ENCODE data around the gene CRY1.

Gene CRY1

GRCh38 chr12:106994579-106995220 lies 98.6 kb downstream of the CRY1 start:
- no peak overlapping the region for H3K9ac ChIP-seq (ENCODE audit: low read depth, low read length)
- peak overlapping the region; percentile 28 for H3K4me2 ChIP-seq (ENCODE audit: low read length)
- H3K36me3 ChIP-seq (ENCODE audit: insufficient read depth, low read length) = peaks cover 4% of the 10 kb centered on the region
- no peak overlapping the region for H3K4me3 ChIP-seq (ENCODE audit: low read length)
- peaks cover 6% of the 10 kb centered on the region for H3K4me1 ChIP-seq (ENCODE audit: control insufficient read depth, insufficient read depth, low read length)
- no peaks in the 10 kb centered on the region for H3K9me3 ChIP-seq (replicated peaks; ENCODE audit: low read length)
- no peaks in the 10 kb centered on the region for H3K27me3 ChIP-seq (ENCODE audit: control insufficient read depth, insufficient read depth, low read length)

- no peaks in the 10 kb centered on the region for H3K9me3 ChIP-seq (replicated peaks; ENCODE audit: low read length)
- no peak overlapping the region for H3K9ac ChIP-seq (ENCODE audit: low read depth, low read length)
- H3K27me3 ChIP-seq (ENCODE audit: control insufficient read depth, insufficient read depth, low read length) = no peaks in the 10 kb centered on the region
- H3K36me3 ChIP-seq (ENCODE audit: insufficient read depth, low read length) = peaks cover 9% of the 10 kb centered on the region
- no peak overlapping the region for H3K4me3 ChIP-seq (ENCODE audit: low read length)
- H3K4me2 ChIP-seq (ENCODE audit: low read length) = peak overlapping the region; percentile 75
- peaks cover 15% of the 10 kb centered on the region for H3K4me1 ChIP-seq (ENCODE audit: control insufficient read depth, insufficient read depth, low read length)
Observed at GRCh38 chr12:106987846-106988245, 105.5 kb downstream of the CRY1 start.

- Histone ChIP-seq H3K9ac (ENCODE audit: low read depth, low read length) (peak within 1 kb of the TSS; percentile 92), H3K4me2 (ENCODE audit: low read length) (peak within 1 kb of the TSS; percentile 75), H3K4me1 (ENCODE audit: control insufficient read depth, insufficient read depth, low read length) (peaks cover 19% of the 10 kb centered on the region), H3K36me3 (ENCODE audit: insufficient read depth, low read length) (peaks cover 9% of the 10 kb centered on the region), H3K27me3 (ENCODE audit: control insufficient read depth, insufficient read depth, low read length) (no peaks in the 10 kb centered on the region), H3K9me3 (replicated peaks; ENCODE audit: low read length) (no peaks in the 10 kb centered on the region), H3K4me3 (ENCODE audit: low read length) (peak within 1 kb of the TSS; percentile 86)
Observed at GRCh38 chr12:106986625-106987389, 106.5 kb downstream of the CRY1 start, which contains the start of gene MTERF2. MTERF2 (minus strand) TSS chr12:106987146; CDS start chr12:106978714, 8,432 bp downstream.

- Histone ChIP-seq H3K4me2 (ENCODE audit: low read length) (peak overlapping the region; percentile 75), H3K9me3 (replicated peaks; ENCODE audit: low read length) (no peaks in the 10 kb centered on the region), H3K9ac (ENCODE audit: low read depth, low read length) (peak overlapping the region; percentile 92), H3K27me3 (ENCODE audit: control insufficient read depth, insufficient read depth, low read length) (no peaks in the 10 kb centered on the region), H3K4me3 (ENCODE audit: low read length) (peak overlapping the region; percentile 86), H3K4me1 (ENCODE audit: control insufficient read depth, insufficient read depth, low read length) (peaks cover 20% of the 10 kb centered on the region), H3K36me3 (ENCODE audit: insufficient read depth, low read length) (peaks cover 9% of the 10 kb centered on the region)
Observed at GRCh38 chr12:106986135-106986534, 107.2 kb downstream of the CRY1 start.

GRCh38 chr12:106985479-106985878 lies 107.9 kb downstream of the CRY1 start:
- peak overlapping the region; percentile 92 for H3K9ac ChIP-seq (ENCODE audit: low read depth, low read length)
- H3K27me3 ChIP-seq (ENCODE audit: control insufficient read depth, insufficient read depth, low read length) = no peaks in the 10 kb centered on the region
- peaks cover 9% of the 10 kb centered on the region for H3K36me3 ChIP-seq (ENCODE audit: insufficient read depth, low read length)
- peak overlapping the region; percentile 86 for H3K4me3 ChIP-seq (ENCODE audit: low read length)
- peaks cover 20% of the 10 kb centered on the region for H3K4me1 ChIP-seq (ENCODE audit: control insufficient read depth, insufficient read depth, low read length)
- H3K9me3 ChIP-seq (replicated peaks; ENCODE audit: low read length) = no peaks in the 10 kb centered on the region
- peak overlapping the region; percentile 75 for H3K4me2 ChIP-seq (ENCODE audit: low read length)

- H3K36me3 ChIP-seq (ENCODE audit: insufficient read depth, low read length) = peaks cover 9% of the 10 kb centered on the region
- no peak overlapping the region for H3K9ac ChIP-seq (ENCODE audit: low read depth, low read length)
- H3K9me3 ChIP-seq (replicated peaks; ENCODE audit: low read length) = no peaks in the 10 kb centered on the region
- H3K4me2 ChIP-seq (ENCODE audit: low read length) = no peak overlapping the region
- H3K4me1 ChIP-seq (ENCODE audit: control insufficient read depth, insufficient read depth, low read length) = peaks cover 20% of the 10 kb centered on the region
- no peaks in the 10 kb centered on the region for H3K27me3 ChIP-seq (ENCODE audit: control insufficient read depth, insufficient read depth, low read length)
- H3K4me3 ChIP-seq (ENCODE audit: low read length) = no peak overlapping the region
Observed at GRCh38 chr12:106984588-106985137, 108.7 kb downstream of the CRY1 start.

- H3K4me1 ChIP-seq (ENCODE audit: control insufficient read depth, insufficient read depth, low read length) = peaks cover 21% of the 10 kb centered on the region
Observed at GRCh38 chr12:106982229-106982628, 111.1 kb downstream of the CRY1 start.

GRCh38 chr12:106981788-106982187 lies 111.6 kb downstream of the CRY1 start:
- no peak overlapping the region for H3K4me3 ChIP-seq (ENCODE audit: low read length)
- no peak overlapping the region for H3K9ac ChIP-seq (ENCODE audit: low read depth, low read length)
- peaks cover 22% of the 10 kb centered on the region for H3K4me1 ChIP-seq (ENCODE audit: control insufficient read depth, insufficient read depth, low read length)
- H3K4me2 ChIP-seq (ENCODE audit: low read length) = no peak overlapping the region
- H3K9me3 ChIP-seq (replicated peaks; ENCODE audit: low read length) = no peaks in the 10 kb centered on the region
- peaks cover 16% of the 10 kb centered on the region for H3K36me3 ChIP-seq (ENCODE audit: insufficient read depth, low read length)
- H3K27me3 ChIP-seq (ENCODE audit: control insufficient read depth, insufficient read depth, low read length) = no peaks in the 10 kb centered on the region

More at GRCh38 chr12:106982229-106982628, 111.1 kb downstream of the CRY1 start:
- peaks cover 16% of the 10 kb centered on the region for H3K36me3 ChIP-seq (ENCODE audit: insufficient read depth, low read length)
- H3K4me3 ChIP-seq (ENCODE audit: low read length) = no peak overlapping the region
- H3K27me3 ChIP-seq (ENCODE audit: control insufficient read depth, insufficient read depth, low read length) = no peaks in the 10 kb centered on the region
- H3K4me2 ChIP-seq (ENCODE audit: low read length) = no peak overlapping the region
- H3K9me3 ChIP-seq (replicated peaks; ENCODE audit: low read length) = no peaks in the 10 kb centered on the region
- H3K9ac ChIP-seq (ENCODE audit: low read depth, low read length) = no peak overlapping the region

GRCh38 chr12:106980944-106981343 lies 112.4 kb downstream of the CRY1 start:
- Histone ChIP-seq H3K4me2 (ENCODE audit: low read length) (no peak overlapping the region), H3K4me1 (ENCODE audit: control insufficient read depth, insufficient read depth, low read length) (peaks cover 28% of the 10 kb centered on the region), H3K9me3 (replicated peaks; ENCODE audit: low read length) (no peaks in the 10 kb centered on the region), H3K4me3 (ENCODE audit: low read length) (no peak overlapping the region), H3K9ac (ENCODE audit: low read depth, low read length) (no peak overlapping the region), H3K27me3 (ENCODE audit: control insufficient read depth, insufficient read depth, low read length) (no peaks in the 10 kb centered on the region), H3K36me3 (ENCODE audit: insufficient read depth, low read length) (peaks cover 17% of the 10 kb centered on the region)

- Histone ChIP-seq H3K4me3 (ENCODE audit: low read length) (no peak overlapping the region), H3K27me3 (ENCODE audit: control insufficient read depth, insufficient read depth, low read length) (no peaks in the 10 kb centered on the region), H3K4me1 (ENCODE audit: control insufficient read depth, insufficient read depth, low read length) (peaks cover 30% of the 10 kb centered on the region), H3K9me3 (replicated peaks; ENCODE audit: low read length) (no peaks in the 10 kb centered on the region), H3K4me2 (ENCODE audit: low read length) (no peak overlapping the region), H3K9ac (ENCODE audit: low read depth, low read length) (no peak overlapping the region), H3K36me3 (ENCODE audit: insufficient read depth, low read length) (peaks cover 32% of the 10 kb centered on the region)
Observed at GRCh38 chr12:106978035-106978800, 115.1 kb downstream of the CRY1 start.

- H3K4me1 ChIP-seq (ENCODE audit: control insufficient read depth, insufficient read depth, low read length) = peaks cover 26% of the 10 kb centered on the region
- H3K9ac ChIP-seq (ENCODE audit: low read depth, low read length) = no peak overlapping the region
- no peak overlapping the region for H3K4me2 ChIP-seq (ENCODE audit: low read length)
- H3K9me3 ChIP-seq (replicated peaks; ENCODE audit: low read length) = no peaks in the 10 kb centered on the region
- no peaks in the 10 kb centered on the region for H3K27me3 ChIP-seq (ENCODE audit: control insufficient read depth, insufficient read depth, low read length)
- H3K36me3 ChIP-seq (ENCODE audit: insufficient read depth, low read length) = peaks cover 40% of the 10 kb centered on the region
- H3K4me3 ChIP-seq (ENCODE audit: low read length) = no peak overlapping the region
Observed at GRCh38 chr12:106976668-106977067, 116.7 kb downstream of the CRY1 start.

Measured in skeletal muscle satellite cell (primary cell).